Fibroblast of lung (primary cell): Measurements from ENCODE around the gene AK8. TPM values are rescaled to one million over a fixed set of nuclear protein-coding genes. Genes with fewer than 3 reads are reported as not detected.
A peak's percentile ranks its signal among the peaks of the same experiment; 100 is the strongest.

Source experiments
- DNase-seq, 2 donors: peaks; one replicate each; pipeline versions ENCODE4 v3.0.0 to v3.0.0-alpha.2; 2010; ENCODE audit warnings: low read depth in 2 of 2
- H2AFZ ChIP-seq: 2 replicates; pipeline ENCODE4 v1.5.1; 2012; ENCODE audit warnings: low read length, control low read depth, inconsistent platforms
- H3K27ac ChIP-seq: 2 replicates; pipeline ENCODE4 v1.5.1; 2011; ENCODE audit warnings: low read length, control low read depth; ENCODE audit not compliant: insufficient read depth
- H3K27me3 ChIP-seq: 2 replicates; pipeline ENCODE4 v1.5.1; 2011; ENCODE audit warnings: mild to moderate bottlenecking, low read length; ENCODE audit not compliant: control insufficient read depth, insufficient read depth
- H3K36me3 ChIP-seq: 2 replicates; pipeline ENCODE4 v1.5.1; 2011; ENCODE audit warnings: low read length; ENCODE audit not compliant: control insufficient read depth, insufficient read depth
- H3K4me1 ChIP-seq: 2 replicates; pipeline ENCODE4 v1.5.1; 2011; ENCODE audit warnings: low read length; ENCODE audit not compliant: control insufficient read depth, insufficient read depth; ENCODE audit errors: extremely low read depth
- H3K4me2 ChIP-seq: 2 replicates; pipeline ENCODE4 v1.5.1; 2011; ENCODE audit warnings: low read length, control low read depth; ENCODE audit not compliant: insufficient read depth; ENCODE audit errors: extremely low read depth
- H3K4me3 ChIP-seq, 4 experiments: fragments of 200-600 bp in 1 of 4; sonication (generic) in 1 of 4; replicated peaks in 1 of 4; 2 replicates each; pipeline ENCODE4 v1.5.1; 2011 to 2016; ENCODE audit warnings: low read length in 4 of 4, low read depth in 3 of 4, mild to moderate bottlenecking in 3 of 4, control low read depth in 2 of 4, inconsistent platforms in 1 of 4, mixed read lengths in 1 of 4; ENCODE audit not compliant: insufficient read depth in 1 of 4; ENCODE audit errors: control extremely low read depth in 1 of 4
- H3K79me2 ChIP-seq: 2 replicates; pipeline ENCODE4 v1.5.1; 2012; ENCODE audit warnings: mild to moderate bottlenecking, low read length, inconsistent platforms; ENCODE audit not compliant: control insufficient read depth, insufficient read depth
- H3K9ac ChIP-seq: 2 replicates; pipeline ENCODE4 v1.5.1; 2011; ENCODE audit warnings: mild to moderate bottlenecking, low read length, control low read depth; ENCODE audit not compliant: insufficient read depth
- H3K9me3 ChIP-seq: 2 replicates; pipeline ENCODE4 v1.5.1; 2012; ENCODE audit warnings: low read depth, low read length; ENCODE audit not compliant: control insufficient read depth, insufficient read depth
- H4K20me1 ChIP-seq: 2 replicates; pipeline ENCODE4 v1.5.1; 2011; ENCODE audit warnings: low read length; ENCODE audit not compliant: control insufficient read depth, insufficient read depth; ENCODE audit errors: extremely low read depth
- CTCF ChIP-seq, 2 donors: IDR thresholded peaks in 1 of 2; conservative IDR thresholded peaks in 1 of 2; 1 replicate in 1 of 2; 2 replicates in 1 of 2; pipeline ENCODE4 v1.5.1; 2011 to 2012; ENCODE audit warnings: low read length in 2 of 2, control low read depth in 1 of 2, inconsistent platforms in 1 of 2, low read depth in 1 of 2, mild to moderate bottlenecking in 1 of 2
- EZH2 ChIP-seq: IDR thresholded peaks from 2 replicates; pipeline ENCODE4 v1.5.1; 2012; ENCODE audit warnings: low read length, control low read depth, mild to moderate bottlenecking; ENCODE audit errors: missing control alignments
- polyA plus RNA-seq, 2 donors: library from polyadenylated mRNA; depleted of rRNA in 1 of 2; stranded (reverse) in 1 of 2; unstranded in 1 of 2; fragments of >200 nt; gene quantifications; 2 replicates each; pipeline ENCODE4 v1.2.1, GENCODE V29; 2011 to 2012; ENCODE audit warnings: missing spikeins in 1 of 2
- total RNA-seq: library from RNA; depleted of rRNA; stranded (reverse); fragments of >200 nt; gene quantifications from 2 replicates; pipeline ENCODE4 v1.2.1, GENCODE V29; 2014

The AK8 gene
- total and polyA plus RNA-seq, 2 donors (not counting 1 experiment from before 2014, with no cell fraction given), result 0.17 to 0.50 TPM

GRCh38 chr9:132732326-132733259 lies 145.5 kb downstream of the AK8 start:
- H2AFZ ChIP-seq, result no peak overlapping the region
- peak in 1 of 2 donors; percentile 11 for DNase-seq

GRCh38 chr9:132731230-132731629 lies 146.9 kb downstream of the AK8 start:
- Histone ChIP-seq H3K9me3 (no peaks in the 10 kb centered on the region), H3K79me2 (no peaks in the 10 kb centered on the region), H3K27me3 (peaks cover 2% of the 10 kb centered on the region), H3K4me1 (no peaks in the 10 kb centered on the region), H4K20me1 (no peaks in the 10 kb centered on the region), H3K9ac (no peak overlapping the region), H2AFZ (no peak overlapping the region), H3K36me3 (no peaks in the 10 kb centered on the region), H3K27ac (no peak overlapping the region), H3K4me3 (no peak overlapping the region), H3K4me2 (no peak overlapping the region)
- no peak for DNase-seq
- TF ChIP-seq EZH2 (no peak), CTCF (conservative IDR thresholded peaks at IDR 0.05 in 1 of 2, IDR thresholded peaks at IDR 0.05 in 1 of 2; ENCODE audit: low read depth in 1 of 2, low read length in 2 of 2) (no peak)

More at GRCh38 chr9:132732326-132733259, 145.5 kb downstream of the AK8 start:
- H3K36me3 ChIP-seq, result no peaks in the 10 kb centered on the region
- H3K9me3 ChIP-seq, result no peaks in the 10 kb centered on the region
- H3K4me3 ChIP-seq, result peak overlapping the region in 1 of 4 experiments; percentile 1
- H3K27ac ChIP-seq, result no peak overlapping the region
- H3K4me2 ChIP-seq, result no peak overlapping the region
- no peak overlapping the region for H3K9ac ChIP-seq
- H3K79me2 ChIP-seq, result no peaks in the 10 kb centered on the region
- H3K27me3 ChIP-seq, result peaks cover 2% of the 10 kb centered on the region
- TF ChIP-seq EZH2 (no peak), CTCF (conservative IDR thresholded peaks at IDR 0.05 in 1 of 2, IDR thresholded peaks at IDR 0.05 in 1 of 2; ENCODE audit: low read depth in 1 of 2, low read length in 2 of 2) (no peak)
- no peaks in the 10 kb centered on the region for H3K4me1 ChIP-seq
- no peaks in the 10 kb centered on the region for H4K20me1 ChIP-seq

- Histone ChIP-seq H3K4me1 (no peaks in the 10 kb centered on the region), H4K20me1 (no peaks in the 10 kb centered on the region), H3K79me2 (no peaks in the 10 kb centered on the region), H3K27me3 (peaks cover 2% of the 10 kb centered on the region), H3K4me3 (no peak overlapping the region), H3K9me3 (no peaks in the 10 kb centered on the region), H3K36me3 (no peaks in the 10 kb centered on the region), H3K4me2 (no peak overlapping the region), H3K9ac (no peak overlapping the region), H3K27ac (no peak overlapping the region), H2AFZ (no peak overlapping the region)
- TF ChIP-seq EZH2 (no peak), CTCF (conservative IDR thresholded peaks at IDR 0.05 in 1 of 2, IDR thresholded peaks at IDR 0.05 in 1 of 2; ENCODE audit: low read depth in 1 of 2, low read length in 2 of 2) (no peak)
- no peak for DNase-seq
These were observed 147.7 kb downstream of the AK8 start for GRCh38 chr9:132730054-132731033.
